Loucy (cell line): Measurements from ENCODE around the gene RAPGEF2.

Experiments used
- H2AFZ ChIP-seq: fragments of 200-600 bp; sonication (generic); 2 replicates; pipeline ENCODE4 v1.6.0; 2016; ENCODE audit warnings: antibody characterized with exemption, mild to moderate bottlenecking, low read length, moderate library complexity
- H3F3A ChIP-seq: fragments of 200-600 bp; 2 replicates; pipeline ENCODE4 v1.6.0; 2016; ENCODE audit warnings: antibody characterized with exemption, low read depth, mild to moderate bottlenecking
- H3K27me3 ChIP-seq: fragments of 200-600 bp; sonication (generic); 2 replicates; pipeline ENCODE4 v1.6.1; 2014; ENCODE audit warnings: low read length, mild to moderate bottlenecking; ENCODE audit not compliant: insufficient read depth, poor library complexity, severe bottlenecking
- H3K36me3 ChIP-seq: fragments of 200-600 bp; sonication (generic); 2 replicates; pipeline ENCODE4 v1.6.1; 2016; ENCODE audit warnings: low read length; ENCODE audit not compliant: insufficient read depth
- H3K4me1 ChIP-seq: fragments of 200-600 bp; sonication (generic); 2 replicates; pipeline ENCODE4 v1.5.1; 2014; ENCODE audit warnings: low read length, mild to moderate bottlenecking; ENCODE audit not compliant: insufficient read depth, poor library complexity, severe bottlenecking
- H3K4me2 ChIP-seq: fragments of 200-600 bp; sonication (generic); 2 replicates; pipeline ENCODE4 v1.6.0; 2014; ENCODE audit warnings: antibody characterized with exemption, low read length, low read depth, mild to moderate bottlenecking; ENCODE audit not compliant: poor library complexity, severe bottlenecking
- H3K4me3 ChIP-seq: fragments of 200-600 bp; sonication (generic); 2 replicates; pipeline ENCODE4 v1.5.1; 2014; ENCODE audit warnings: low read length, mild to moderate bottlenecking, mixed read lengths; ENCODE audit not compliant: poor library complexity, severe bottlenecking
- H3K79me2 ChIP-seq: fragments of 200-600 bp; sonication (generic); 2 replicates; pipeline ENCODE4 v1.6.1; 2014; ENCODE audit warnings: low read length; ENCODE audit not compliant: insufficient read depth
- H3K9ac ChIP-seq: fragments of 200-600 bp; sonication (generic); 2 replicates; pipeline ENCODE4 v1.6.0; 2014; ENCODE audit warnings: mild to moderate bottlenecking, low read depth, low read length, moderate library complexity; ENCODE audit not compliant: poor library complexity, severe bottlenecking
- H3K9me2 ChIP-seq: fragments of 200-600 bp; sonication (generic); replicated peaks from 2 replicates; pipeline ENCODE4 v1.6.1; 2016; ENCODE audit warnings: low read depth, low read length, mixed read lengths
- H3K9me3 ChIP-seq: fragments of 200-600 bp; sonication (generic); 2 replicates; pipeline ENCODE4 v1.6.1; 2014; ENCODE audit warnings: mild to moderate bottlenecking, antibody characterized with exemption, low read length, low read depth; ENCODE audit not compliant: insufficient read depth
- H4K20me1 ChIP-seq: fragments of 200-600 bp; sonication (generic); 2 replicates; pipeline ENCODE4 v1.6.0; 2014; ENCODE audit warnings: antibody characterized with exemption, low read length, mild to moderate bottlenecking; ENCODE audit not compliant: insufficient read depth, poor library complexity, severe bottlenecking
- EZH2phosphoT487 ChIP-seq: fragments of 200-600 bp; IDR thresholded peaks from 2 replicates; pipeline ENCODE4 v1.6.1; 2018; ENCODE audit warnings: antibody characterized with exemption, mild to moderate bottlenecking, moderate library complexity, borderline replicate concordance
- TF ChIP-seq, protein P1 (sequence below): fragments of 200-600 bp; sonication (generic); conservative IDR thresholded peaks from 2 replicates; pipeline ENCODE4 v1.5.1; 2014; ENCODE audit warnings: mild to moderate bottlenecking, antibody characterized with exemption, low read length

RAPGEF2 gene

DNA sequence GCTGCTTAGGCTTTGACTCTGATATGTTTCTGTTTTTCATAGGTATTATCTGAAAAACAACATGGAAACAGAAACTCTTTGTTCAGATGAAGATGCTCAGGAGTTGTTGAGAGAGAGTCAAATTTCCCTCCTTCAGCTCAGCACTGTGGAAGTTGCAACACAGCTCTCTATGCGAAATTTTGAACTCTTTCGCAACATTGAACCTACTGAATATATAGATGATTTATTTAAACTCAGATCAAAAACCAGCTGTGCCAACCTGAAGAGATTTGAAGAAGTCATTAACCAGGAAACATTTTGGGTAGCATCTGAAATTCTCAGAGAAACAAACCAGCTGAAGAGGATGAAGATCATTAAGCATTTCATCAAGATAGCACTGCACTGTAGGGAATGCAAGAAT is 238.6 kb downstream of the RAPGEF2 start:
- H3K4me2 ChIP-seq: no peak overlapping the region
- H3F3A ChIP-seq: no peaks in the 10 kb centered on the region
- no peaks in the 10 kb centered on the region for H3K79me2 ChIP-seq
- no peaks in the 10 kb centered on the region for H3K4me1 ChIP-seq
- H3K9me2 ChIP-seq: no peaks in the 10 kb centered on the region
- no peak overlapping the region for H3K4me3 ChIP-seq
- TF ChIP-seq EZH2phosphoT487: no peak
- TF ChIP-seq, protein P1, sequence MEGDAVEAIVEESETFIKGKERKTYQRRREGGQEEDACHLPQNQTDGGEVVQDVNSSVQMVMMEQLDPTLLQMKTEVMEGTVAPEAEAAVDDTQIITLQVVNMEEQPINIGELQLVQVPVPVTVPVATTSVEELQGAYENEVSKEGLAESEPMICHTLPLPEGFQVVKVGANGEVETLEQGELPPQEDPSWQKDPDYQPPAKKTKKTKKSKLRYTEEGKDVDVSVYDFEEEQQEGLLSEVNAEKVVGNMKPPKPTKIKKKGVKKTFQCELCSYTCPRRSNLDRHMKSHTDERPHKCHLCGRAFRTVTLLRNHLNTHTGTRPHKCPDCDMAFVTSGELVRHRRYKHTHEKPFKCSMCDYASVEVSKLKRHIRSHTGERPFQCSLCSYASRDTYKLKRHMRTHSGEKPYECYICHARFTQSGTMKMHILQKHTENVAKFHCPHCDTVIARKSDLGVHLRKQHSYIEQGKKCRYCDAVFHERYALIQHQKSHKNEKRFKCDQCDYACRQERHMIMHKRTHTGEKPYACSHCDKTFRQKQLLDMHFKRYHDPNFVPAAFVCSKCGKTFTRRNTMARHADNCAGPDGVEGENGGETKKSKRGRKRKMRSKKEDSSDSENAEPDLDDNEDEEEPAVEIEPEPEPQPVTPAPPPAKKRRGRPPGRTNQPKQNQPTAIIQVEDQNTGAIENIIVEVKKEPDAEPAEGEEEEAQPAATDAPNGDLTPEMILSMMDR: no peak
- no peak overlapping the region for H3K9ac ChIP-seq
- no peaks in the 10 kb centered on the region for H3K9me3 ChIP-seq
- H4K20me1 ChIP-seq: no peaks in the 10 kb centered on the region
- H3K27me3 ChIP-seq: no peaks in the 10 kb centered on the region
- peaks cover 79% of the 10 kb centered on the region for H3K36me3 ChIP-seq
- H2AFZ ChIP-seq: no peak overlapping the region

DNA sequence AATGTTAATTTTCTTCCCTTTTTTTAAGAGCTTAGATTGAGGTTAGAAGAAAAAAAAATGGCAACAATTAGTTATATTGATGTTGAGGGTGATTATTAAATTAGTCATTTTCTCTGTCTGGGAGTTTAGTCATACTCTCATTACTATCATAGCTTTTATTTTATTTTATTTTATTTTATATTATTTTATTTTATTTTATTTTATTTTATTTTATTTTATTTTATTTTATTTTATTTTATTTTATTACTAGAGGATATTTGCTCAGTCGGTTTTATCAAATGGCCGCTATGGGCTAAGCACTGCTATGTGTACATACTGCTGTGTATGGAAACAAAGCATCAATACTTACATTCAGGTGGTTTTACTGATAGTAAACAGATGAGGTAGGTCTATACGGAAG is 239.5 kb downstream of the RAPGEF2 start:
- no peaks in the 10 kb centered on the region for H3K4me1 ChIP-seq
- no peak overlapping the region for H2AFZ ChIP-seq
- no peak overlapping the region for H3K4me3 ChIP-seq
- no peak overlapping the region for H3K9ac ChIP-seq
- H3K27me3 ChIP-seq: no peaks in the 10 kb centered on the region
- TF ChIP-seq EZH2phosphoT487: no peak
- TF ChIP-seq, protein P1: no peak
- no peaks in the 10 kb centered on the region for H3K79me2 ChIP-seq
- H4K20me1 ChIP-seq: no peaks in the 10 kb centered on the region
- no peaks in the 10 kb centered on the region for H3K9me2 ChIP-seq
- H3F3A ChIP-seq: no peaks in the 10 kb centered on the region
- peaks cover 86% of the 10 kb centered on the region for H3K36me3 ChIP-seq
- no peak overlapping the region for H3K4me2 ChIP-seq
- H3K9me3 ChIP-seq: no peaks in the 10 kb centered on the region

DNA sequence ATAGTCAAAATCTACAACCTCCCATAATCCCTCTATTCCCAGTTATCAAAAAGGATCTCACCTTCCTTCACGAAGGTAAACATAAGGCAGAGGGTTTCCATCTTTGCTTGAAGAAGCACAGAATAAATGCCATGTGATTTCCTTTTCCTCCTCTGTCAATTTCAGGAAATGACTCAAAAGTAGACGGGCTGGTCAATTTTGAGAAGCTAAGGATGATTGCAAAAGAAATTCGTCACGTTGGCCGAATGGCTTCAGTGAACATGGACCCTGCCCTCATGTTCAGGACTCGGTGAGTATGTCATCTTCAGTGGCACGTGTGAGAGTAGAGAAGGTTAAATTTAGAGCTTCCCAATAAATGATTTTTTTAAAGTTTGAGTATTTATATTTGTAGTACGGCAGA is 240.2 kb downstream of the RAPGEF2 start:
- Histone ChIP-seq H4K20me1 (no peaks in the 10 kb centered on the region), H2AFZ (no peak overlapping the region), H3K79me2 (no peaks in the 10 kb centered on the region), H3F3A (no peaks in the 10 kb centered on the region), H3K4me1 (no peaks in the 10 kb centered on the region), H3K4me2 (no peak overlapping the region), H3K9me2 (no peaks in the 10 kb centered on the region), H3K9ac (no peak overlapping the region), H3K9me3 (no peaks in the 10 kb centered on the region), H3K27me3 (no peaks in the 10 kb centered on the region), H3K4me3 (no peak overlapping the region), H3K36me3 (peaks cover 87% of the 10 kb centered on the region)
- TF ChIP-seq, protein P1: no peak
- no peak for TF ChIP-seq EZH2phosphoT487
